SH-SY5Y (cell line): ENCODE measurements around the gene CEACAM6.

Experiments
- GATA2 ChIP-seq: IDR thresholded peaks from 2 replicates; pipeline ENCODE4 v1.6.1; 2011; ENCODE audit warnings: mild to moderate bottlenecking, low read depth, low read length
- GATA3 ChIP-seq: IDR thresholded peaks from 2 replicates; pipeline ENCODE4 v1.6.1; 2011; ENCODE audit warnings: low read depth, mild to moderate bottlenecking, low read length, moderate library complexity

- no peak for TF ChIP-seq GATA2
- no peak for TF ChIP-seq GATA3
These were observed 1.3 kb upstream of the CEACAM6 start for GRCh38 chr19:41753936-41754529.
